Measurements from ENCODE around the gene TGFB1I1.

Gene TGFB1I1

GRCh38 chr16:31504159-31504558 lies 32.2 kb downstream of the TGFB1I1 start:
- DNase-seq (ENCODE audit: extremely low read depth, low read depth) = no peak
- TF ChIP-seq CTCF (IDR thresholded peaks at IDR 0.05; ENCODE audit: low read depth, low read length) = no peak

- DNase-seq (ENCODE audit: extremely low read depth, low read depth) = no peak
- no peak for TF ChIP-seq CTCF (IDR thresholded peaks at IDR 0.05; ENCODE audit: low read depth, low read length)
Measured at GRCh38 chr16:31505483-31505882, 33.5 kb downstream of the TGFB1I1 start.

- DNase-seq (ENCODE audit: extremely low read depth, low read depth) = no peak
- no peak for TF ChIP-seq CTCF (IDR thresholded peaks at IDR 0.05; ENCODE audit: low read depth, low read length)
Measured at GRCh38 chr16:31507617-31507928, 35.6 kb downstream of the TGFB1I1 start.

- TF ChIP-seq CTCF (IDR thresholded peaks at IDR 0.05; ENCODE audit: low read depth, low read length) = no peak
- peak; percentile 75 for DNase-seq (ENCODE audit: extremely low read depth, low read depth)
Measured at GRCh38 chr16:31507929-31508705, 36.2 kb downstream of the TGFB1I1 start, which contains the start of gene RUSF1. Gene RUSF1, minus strand, starts transcription at chr16:31508391. Its CDS starts 18 bp downstream, at chr16:31508373.

- DNase-seq (ENCODE audit: extremely low read depth, low read depth) = no peak
- TF ChIP-seq CTCF (IDR thresholded peaks at IDR 0.05; ENCODE audit: low read depth, low read length) = no peak
Measured at GRCh38 chr16:31508706-31509195, 36.8 kb downstream of the TGFB1I1 start.

- no peak for DNase-seq (ENCODE audit: extremely low read depth, low read depth)
- TF ChIP-seq CTCF (IDR thresholded peaks at IDR 0.05; ENCODE audit: low read depth, low read length) = no peak
Measured at GRCh38 chr16:31513126-31513525, 41.2 kb downstream of the TGFB1I1 start.

GRCh38 chr16:31513884-31514283 lies 41.9 kb downstream of the TGFB1I1 start:
- no peak for DNase-seq (ENCODE audit: extremely low read depth, low read depth)
- no peak for TF ChIP-seq CTCF (IDR thresholded peaks at IDR 0.05; ENCODE audit: low read depth, low read length)

Data from AG09319 (cell line).